Pancreas (tissue), 10 donors: Measurements from ENCODE around the gene EFCAB13. TPM values are rescaled to one million over a fixed set of nuclear protein-coding genes. Genes with fewer than 3 reads are reported as not detected.

ENCODE experiments used
- ATAC-seq, 4 donors: fragments of 200-7000 bp; cut with Tn5 transposase; one replicate each; pipeline versions ENCODE4 v1.8.0 to v1.9.1; 2020; ENCODE audit warnings: mild to moderate bottlenecking in 4 of 4, moderate library complexity in 4 of 4
- DNase-seq, 6 donors: peaks; one replicate each; pipeline ENCODE4 v3.0.0-alpha.2; 2020
- FAIRE-seq: peaks from 2 replicates; lab custom pipeline; 2012; peaks lifted over from hg19 to GRCh38; lab: Jason Lieb, UNC
- H3K27ac ChIP-seq, 4 donors: fragments of 200-600 bp; sonication (generic); 1 replicate in 3 of 4; 2 replicates in 1 of 4; pipeline versions ENCODE4 v1.5.0 to v1.8.0; 2020
- H3K27me3 ChIP-seq, 4 donors: fragments of 200-600 bp; one replicate each; pipeline ENCODE4 v1.8.0; 2021
- H3K36me3 ChIP-seq, 3 donors: fragments of 200-600 bp; sonication (generic) in 1 of 3; one replicate each; pipeline versions ENCODE4 v1.5.0 to v1.8.0; 2020 to 2021
- H3K4me1 ChIP-seq, 3 donors: fragments of 200-600 bp; one replicate each; pipeline ENCODE4 v1.8.0; 2021
- H3K4me3 ChIP-seq, 4 donors: fragments of 200-600 bp; sonication (generic) in 2 of 4; one replicate each; pipeline versions ENCODE4 v1.5.0 to v1.8.0; 2020 to 2021
- H3K9me3 ChIP-seq, 4 donors: fragments of 200-600 bp; one replicate each; pipeline ENCODE4 v1.8.0; 2021
- WGBS, 2 donors: extraction: QIAGEN DNeasy Blood & Tissue Kit; methylation state at CpG; one replicate each; pipeline ENCODE4 v1.1.7; 2013; 5-methylcytosine and 5-hydroxymethylcytosine counted together
- intact Hi-C, 3 donors: fragments of 100-400 bp; cut with DNase I; formaldehyde crosslinking; loops; one replicate each; pipeline versions ENCODE4 v1.11.1 to v1.14.2; 2022
- polyA plus RNA-seq, 2 donors: library from polyadenylated mRNA; stranded (reverse); fragments of 200-250 nt; gene quantifications; one replicate each; pipeline ENCODE4 v1.2.3, GENCODE V29; 2013
- total RNA-seq, 6 donors: library from RNA; stranded (reverse); fragmentation: NEBNext Ultra II Directional in 4 of 6; extraction: Animal tissue kit (Norgen Biotek cat#: 25700) in 4 of 6; gene quantifications; one replicate each; pipeline versions ENCODE4 v1.2.1 to v1.2.4, GENCODE V29; 2021 to 2023
- TF ChIP-seq, protein P1 (sequence below), 4 donors: fragments of 200-600 bp; sonication (generic) in 3 of 4; IDR thresholded peaks; one replicate each; pipeline versions ENCODE4 v1.5.0 to v1.8.0; 2021; ENCODE audit warnings: antibody characterized with exemption in 4 of 4
- donor health status: healthy with polysubstance abuse.
- donor health status: DM: no; HTN: no; CAD: no; lungs with moderate emphysema.
- donor health status: DM: no; HTN: no; CAD: no.
- donor health status: control.
- donor health status: control.
- donor health status: Bipolar disorder and iron deficiency.
- donor health status: DM: yes; HTN: yes; CAD: no.
- donor health status: DM: no; HTN: no; CAD: no.
- donor health status: DM: no; HTN: no; CAD: no.
- donor health status: DM: yes; HTN: yes; CAD: no.

Gene EFCAB13
- total and polyA plus RNA-seq, 8 donors, result 0.46 to 6.7 (median 1.9) TPM

DNA sequence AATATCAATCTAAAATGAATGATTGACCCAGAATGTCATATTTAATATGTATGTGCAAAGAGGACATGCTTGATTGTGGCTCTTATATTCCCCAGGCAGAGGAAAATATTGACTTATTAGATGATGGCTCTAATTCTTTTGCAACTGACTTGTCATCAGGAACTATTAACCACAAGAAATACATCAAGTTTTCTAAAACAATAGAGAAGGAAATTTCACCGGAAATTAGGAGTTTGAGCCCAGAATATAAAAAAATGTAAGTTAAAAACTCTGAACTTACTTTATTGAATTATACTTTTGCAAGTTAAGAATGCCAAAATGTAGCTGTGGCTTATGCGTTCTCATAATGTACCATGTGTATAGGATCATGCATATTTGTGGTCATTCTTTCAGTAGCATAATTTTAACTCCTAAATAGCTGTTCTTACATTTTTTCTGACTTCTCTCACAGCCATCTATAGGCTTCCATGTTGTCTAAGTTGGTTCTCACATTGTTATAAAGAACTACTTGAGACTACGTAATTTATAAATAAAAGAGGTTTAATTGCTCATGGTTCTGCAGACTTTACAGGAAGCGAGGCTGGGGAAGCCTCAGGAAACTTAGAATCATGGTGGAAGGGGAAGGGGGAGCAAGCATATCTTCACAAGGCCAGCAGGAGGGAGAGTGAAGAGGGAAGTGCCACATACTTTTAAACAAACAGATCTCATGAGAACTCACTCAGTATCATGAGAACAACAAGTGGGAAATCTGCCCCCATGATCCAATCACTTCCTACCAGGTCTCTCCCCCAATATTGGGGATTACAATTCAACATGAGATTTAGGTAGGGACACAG lies 11.6 kb downstream of the EFCAB13 start:
- ATAC-seq (no peak), FAIRE-seq (no peak), DNase-seq (no peak)
- no peaks in the 10 kb centered on the region for H3K9me3 ChIP-seq
- no peaks in the 10 kb centered on the region for H3K27me3 ChIP-seq
- TF ChIP-seq, protein P1, sequence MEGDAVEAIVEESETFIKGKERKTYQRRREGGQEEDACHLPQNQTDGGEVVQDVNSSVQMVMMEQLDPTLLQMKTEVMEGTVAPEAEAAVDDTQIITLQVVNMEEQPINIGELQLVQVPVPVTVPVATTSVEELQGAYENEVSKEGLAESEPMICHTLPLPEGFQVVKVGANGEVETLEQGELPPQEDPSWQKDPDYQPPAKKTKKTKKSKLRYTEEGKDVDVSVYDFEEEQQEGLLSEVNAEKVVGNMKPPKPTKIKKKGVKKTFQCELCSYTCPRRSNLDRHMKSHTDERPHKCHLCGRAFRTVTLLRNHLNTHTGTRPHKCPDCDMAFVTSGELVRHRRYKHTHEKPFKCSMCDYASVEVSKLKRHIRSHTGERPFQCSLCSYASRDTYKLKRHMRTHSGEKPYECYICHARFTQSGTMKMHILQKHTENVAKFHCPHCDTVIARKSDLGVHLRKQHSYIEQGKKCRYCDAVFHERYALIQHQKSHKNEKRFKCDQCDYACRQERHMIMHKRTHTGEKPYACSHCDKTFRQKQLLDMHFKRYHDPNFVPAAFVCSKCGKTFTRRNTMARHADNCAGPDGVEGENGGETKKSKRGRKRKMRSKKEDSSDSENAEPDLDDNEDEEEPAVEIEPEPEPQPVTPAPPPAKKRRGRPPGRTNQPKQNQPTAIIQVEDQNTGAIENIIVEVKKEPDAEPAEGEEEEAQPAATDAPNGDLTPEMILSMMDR (IDR thresholded peaks at IDR 0.05), result no peak
- intact Hi-C loops, result no loop called here
- H3K4me1 ChIP-seq, result no peaks in the 10 kb centered on the region
- no peak overlapping the region for H3K27ac ChIP-seq
- H3K4me3 ChIP-seq, result no peak overlapping the region
- no peaks in the 10 kb centered on the region for H3K36me3 ChIP-seq
- WGBS, 2 donors, result 83 to 89% methylated on average over 4 of the region's 4 CpGs

DNA sequence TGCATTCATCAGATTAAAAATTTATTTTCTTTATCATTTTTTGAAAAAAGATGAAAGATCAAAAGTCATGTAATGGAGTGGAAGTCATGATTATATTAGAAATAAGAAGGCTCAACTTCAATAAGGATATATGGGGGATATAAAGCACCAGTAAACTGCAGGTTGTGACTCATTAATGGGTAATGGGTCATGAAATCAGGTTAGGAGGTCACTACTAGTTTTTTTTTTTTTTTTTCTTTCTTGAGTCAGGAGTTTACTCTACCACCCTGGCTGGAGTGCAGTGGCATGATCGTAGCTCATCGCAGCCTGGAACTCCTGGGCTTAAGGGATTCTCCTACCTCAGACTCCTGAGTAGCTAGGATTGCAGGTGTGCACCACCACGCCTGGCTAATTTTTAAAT lies 14.3 kb downstream of the EFCAB13 start:
- WGBS, 2 donors, result 92 to 96% methylated on average over 3 of the region's 3 CpGs
- no peak overlapping the region for H3K27ac ChIP-seq
- H3K4me3 ChIP-seq, result no peak overlapping the region
- no peaks in the 10 kb centered on the region for H3K4me1 ChIP-seq
- DNase-seq, result no peak
- intact Hi-C loops, result no loop called here
- H3K9me3 ChIP-seq, result no peaks in the 10 kb centered on the region
- TF ChIP-seq, protein P1 (IDR thresholded peaks at IDR 0.05), result no peak
- no peak for FAIRE-seq
- no peak for ATAC-seq
- H3K27me3 ChIP-seq, result no peaks in the 10 kb centered on the region
- no peaks in the 10 kb centered on the region for H3K36me3 ChIP-seq

DNA sequence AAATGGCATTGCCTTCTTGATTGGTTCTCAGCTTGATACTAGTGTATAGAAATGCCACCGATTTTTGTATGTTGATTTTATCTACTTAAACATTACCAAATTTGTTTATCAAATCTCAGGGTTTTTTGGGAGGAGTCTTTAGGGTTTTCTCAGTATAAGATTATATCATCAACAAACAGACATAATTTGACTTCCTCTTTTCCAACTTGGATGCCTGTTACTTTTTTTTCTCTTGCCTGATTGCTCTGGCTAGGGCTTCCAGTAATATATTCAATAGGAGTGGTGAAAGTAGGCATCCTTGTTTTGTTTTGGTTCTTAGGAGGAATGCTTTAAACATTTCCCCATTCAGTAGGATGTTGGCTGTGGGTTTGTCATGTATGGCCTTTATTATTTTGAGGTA lies 29.1 kb downstream of the EFCAB13 start:
- no peak overlapping the region for H3K27ac ChIP-seq
- intact Hi-C loops, result no loop called here
- no peaks in the 10 kb centered on the region for H3K27me3 ChIP-seq
- H3K36me3 ChIP-seq, result no peaks in the 10 kb centered on the region
- H3K4me3 ChIP-seq, result no peak overlapping the region
- no peaks in the 10 kb centered on the region for H3K9me3 ChIP-seq
- 75 to 83% methylated on average over 1 of the region's 1 CpG for WGBS, 2 donors
- no peak for ATAC-seq
- FAIRE-seq, result no peak
- H3K4me1 ChIP-seq, result no peaks in the 10 kb centered on the region
- DNase-seq, result no peak
- TF ChIP-seq, protein P1 (IDR thresholded peaks at IDR 0.05), result no peak

DNA sequence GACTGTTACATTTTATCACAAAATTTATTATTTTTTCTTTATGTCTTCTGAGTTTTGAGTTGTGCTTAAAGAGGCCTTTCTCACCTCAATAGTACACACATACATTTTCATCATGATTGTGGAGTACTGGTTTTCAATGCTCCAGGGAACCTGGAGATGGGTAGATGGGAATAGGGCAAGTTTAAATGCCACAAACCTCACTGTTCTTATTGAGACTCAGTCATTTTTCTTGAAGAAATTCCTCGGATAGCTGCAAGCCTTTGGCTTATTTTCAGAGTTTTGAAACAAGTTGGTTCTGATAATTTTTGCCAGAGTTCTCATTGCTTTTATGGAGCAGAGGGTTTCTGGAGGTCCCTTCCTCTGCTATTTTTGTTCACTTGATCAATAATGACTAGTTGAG lies 34.9 kb downstream of the EFCAB13 start:
- no peak for DNase-seq
- Histone ChIP-seq H3K27me3 (no peaks in the 10 kb centered on the region), H3K27ac (no peak overlapping the region), H3K4me3 (no peak overlapping the region), H3K9me3 (no peaks in the 10 kb centered on the region), H3K36me3 (no peaks in the 10 kb centered on the region), H3K4me1 (no peaks in the 10 kb centered on the region)
- TF ChIP-seq, protein P1 (IDR thresholded peaks at IDR 0.05), result no peak
- intact Hi-C loops, result no loop called here
- no peak for ATAC-seq
- 66 to 68% methylated on average over 1 of the region's 1 CpG for WGBS, 2 donors
- no peak for FAIRE-seq

DNA sequence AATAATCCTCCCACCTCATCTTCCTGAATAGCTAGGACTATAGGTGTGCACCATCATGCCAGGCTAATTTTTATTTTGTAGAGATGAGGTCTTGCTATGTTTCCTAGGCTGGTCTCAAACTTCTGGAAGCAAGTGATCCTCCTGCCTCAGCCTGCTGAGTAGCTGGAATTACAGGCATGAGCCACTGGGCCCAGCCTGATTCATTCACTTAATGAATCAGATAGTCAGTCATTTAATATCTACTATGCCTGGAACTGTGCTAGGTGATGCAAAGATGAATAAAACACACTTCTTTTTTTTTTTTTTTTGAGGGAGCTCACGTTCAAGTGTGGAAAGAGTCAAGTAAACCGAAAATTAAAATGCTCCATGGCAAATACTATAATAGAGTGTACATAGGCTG lies 39.4 kb downstream of the EFCAB13 start:
- Histone ChIP-seq H3K36me3 (no peaks in the 10 kb centered on the region), H3K4me3 (no peak overlapping the region), H3K27ac (no peak overlapping the region), H3K27me3 (no peaks in the 10 kb centered on the region), H3K4me1 (no peaks in the 10 kb centered on the region), H3K9me3 (no peaks in the 10 kb centered on the region)
- WGBS, 2 donors, result 84 to 85% methylated on average over 2 of the region's 2 CpGs
- ATAC-seq (no peak), DNase-seq (no peak), FAIRE-seq (no peak)
- intact Hi-C loops, result no loop called here
- TF ChIP-seq, protein P1 (IDR thresholded peaks at IDR 0.05), result no peak
